HG02798 (cell line): ENCODE data around the gene FLOT2.
"Not testable (repeated sequence)": the region's sequence is repeated elsewhere in the genome, so short reads cannot be mapped to it uniquely, and the experiment has no call there.

Experiments used
- ATAC-seq: cut with Tn5 transposase; IDR thresholded peaks from one replicate; pipeline ENCODE4 v1.9.1; 2021; ENCODE audit warnings: mild to moderate bottlenecking; ENCODE audit not compliant: unreplicated experiment, poor library complexity

The FLOT2 gene

GRCh38 chr17:28878158-28878910, 19.2 kb downstream of the FLOT2 start:
- ATAC-seq, result no peak

GRCh38 chr17:28877150-28877711, 20.3 kb downstream of the FLOT2 start:
- ATAC-seq, result not testable (repeated sequence)

DNA sequence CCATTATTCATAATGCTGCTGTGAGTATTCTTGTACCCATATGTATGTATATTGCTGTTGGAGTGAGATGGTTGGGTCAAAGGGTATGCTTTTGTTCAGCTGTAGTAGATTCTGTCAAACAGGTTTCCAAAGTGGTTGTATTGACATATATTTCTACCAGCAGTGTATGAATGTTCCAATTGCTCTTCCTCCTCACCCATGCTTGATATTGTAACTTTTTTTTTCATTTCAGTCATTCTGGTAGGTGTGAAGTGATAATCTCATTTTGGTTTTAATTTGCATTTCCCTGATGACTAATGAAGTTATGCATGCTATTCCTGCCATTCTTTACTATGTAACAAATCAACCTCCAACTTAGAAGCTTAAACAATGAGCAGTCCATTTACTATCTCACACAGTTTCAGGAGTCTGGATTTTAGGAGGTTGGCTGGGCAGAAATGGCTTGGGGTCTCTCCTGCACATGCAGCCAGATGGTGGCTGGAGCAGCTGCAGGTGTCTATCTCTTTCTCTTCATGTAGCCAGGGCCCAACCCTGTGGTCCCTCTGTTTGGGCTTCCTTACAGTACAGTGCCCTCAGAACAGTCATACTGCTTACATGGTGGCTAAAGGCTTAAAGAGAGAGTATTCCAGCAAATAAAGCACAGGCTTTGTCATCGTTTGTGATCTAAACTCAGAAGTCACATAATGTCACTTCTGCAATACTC, 21.5 kb downstream of the FLOT2 start:
- no peak for ATAC-seq

- no peak for ATAC-seq
Observed at GRCh38 chr17:28874750-28875149, 22.8 kb downstream of the FLOT2 start.

- no peak for ATAC-seq
Observed at GRCh38 chr17:28873839-28874238, 23.7 kb downstream of the FLOT2 start.

DNA sequence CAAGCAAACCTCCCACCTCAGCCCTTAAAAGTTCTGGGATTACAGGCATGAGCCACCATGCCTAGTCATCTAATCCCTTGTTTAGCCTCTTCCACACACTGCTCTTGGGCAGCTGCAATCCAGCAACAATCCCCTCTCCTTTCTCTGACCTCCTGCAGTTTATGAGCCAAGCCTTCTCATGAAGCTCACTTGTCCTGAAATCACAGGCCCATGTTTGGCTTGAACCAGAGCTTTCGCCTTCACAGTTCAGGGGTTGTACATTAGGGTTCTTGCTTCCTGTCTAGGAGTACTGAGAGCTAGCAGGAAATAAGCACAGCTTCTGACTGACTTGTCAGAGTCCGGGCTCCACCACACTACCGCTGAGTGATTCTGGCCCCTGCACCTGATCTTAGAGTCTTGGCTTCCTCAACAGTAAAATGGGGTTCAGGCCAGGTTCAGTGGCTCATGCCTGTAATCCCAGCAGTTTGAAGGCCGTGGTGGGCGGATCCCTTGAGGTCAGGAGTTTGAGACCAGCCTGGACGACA, 26.4 kb downstream of the FLOT2 start:
- ATAC-seq, result peak; percentile 81

- ATAC-seq, result no peak
Observed at GRCh38 chr17:28867276-28867675, 30.3 kb downstream of the FLOT2 start.

- ATAC-seq, result no peak
Observed at GRCh38 chr17:28865946-28866752, 31.4 kb downstream of the FLOT2 start.

GRCh38 chr17:28864991-28865849, 32.3 kb downstream of the FLOT2 start:
- no peak for ATAC-seq

DNA sequence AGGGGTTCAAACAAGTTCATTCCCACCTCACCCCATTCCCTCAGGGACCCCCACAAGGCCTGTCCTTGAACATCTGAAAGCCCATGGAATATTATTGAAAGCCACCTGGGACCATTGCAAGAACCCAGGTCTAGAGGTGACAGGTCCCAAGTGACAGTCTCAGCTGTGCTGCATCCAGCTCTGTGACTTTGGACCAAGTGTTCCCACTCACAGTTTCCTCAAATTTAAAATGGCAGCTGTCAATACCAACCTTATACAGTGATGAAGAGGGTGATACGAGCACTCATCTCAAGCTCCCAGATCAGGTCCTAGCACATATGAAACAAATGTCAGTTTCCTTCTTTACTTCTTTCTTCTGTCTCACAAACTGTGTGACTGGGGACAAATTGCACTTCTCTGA, 33.6 kb downstream of the FLOT2 start:
- no peak for ATAC-seq

DNA sequence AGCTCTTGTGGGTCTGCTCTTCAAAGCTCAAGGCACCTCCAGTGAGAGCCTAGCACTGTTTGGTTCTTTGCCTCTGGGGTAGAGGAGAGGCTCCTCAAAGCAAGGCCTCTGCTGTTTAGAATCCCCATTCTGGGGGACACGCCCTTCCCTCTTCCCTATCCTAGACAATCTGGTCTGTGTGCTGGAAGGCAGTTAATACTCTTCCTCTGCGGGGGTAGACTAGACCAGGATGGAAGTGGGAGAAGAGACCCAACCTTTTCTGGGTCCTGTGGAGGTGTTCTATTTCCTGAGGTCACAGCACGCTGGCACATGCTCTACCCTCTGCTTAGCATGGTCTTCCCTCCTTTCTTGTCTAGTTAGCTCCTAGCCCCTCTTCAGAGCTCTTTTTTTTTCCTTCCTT, 35.0 kb downstream of the FLOT2 start:
- no peak for ATAC-seq

- no peak for ATAC-seq
Observed at GRCh38 chr17:28861393-28862203, 35.9 kb downstream of the FLOT2 start.

- ATAC-seq, result no peak
Observed at GRCh38 chr17:28860363-28860808, 37.1 kb downstream of the FLOT2 start.

DNA sequence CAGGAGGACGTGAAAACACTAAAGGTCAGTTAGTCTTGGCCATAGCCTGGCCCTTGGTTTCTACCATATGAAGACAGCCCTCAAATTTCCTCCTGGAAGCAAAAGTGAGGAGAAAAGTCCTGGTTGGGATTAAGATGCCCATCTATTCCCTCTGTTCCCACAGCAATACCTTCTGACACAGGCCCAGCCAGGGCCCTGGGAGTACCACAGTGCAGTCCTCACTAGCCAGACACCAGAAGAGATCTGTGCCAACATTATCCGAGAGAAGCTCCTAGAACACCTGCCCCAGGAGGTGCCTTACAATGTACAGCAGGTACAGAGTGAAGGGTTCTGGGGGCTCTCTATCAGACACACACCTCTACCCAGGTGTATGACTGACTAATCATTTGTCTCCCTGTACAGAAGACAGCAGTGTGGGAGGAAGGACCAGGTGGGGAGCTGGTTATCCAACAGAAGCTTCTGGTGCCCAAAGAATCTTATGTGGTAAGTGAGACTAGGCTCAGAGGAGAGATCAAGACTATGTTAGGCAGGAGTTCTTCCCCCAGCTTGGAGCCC, 38.7 kb downstream of the FLOT2 start:
- ATAC-seq, result no peak

DNA sequence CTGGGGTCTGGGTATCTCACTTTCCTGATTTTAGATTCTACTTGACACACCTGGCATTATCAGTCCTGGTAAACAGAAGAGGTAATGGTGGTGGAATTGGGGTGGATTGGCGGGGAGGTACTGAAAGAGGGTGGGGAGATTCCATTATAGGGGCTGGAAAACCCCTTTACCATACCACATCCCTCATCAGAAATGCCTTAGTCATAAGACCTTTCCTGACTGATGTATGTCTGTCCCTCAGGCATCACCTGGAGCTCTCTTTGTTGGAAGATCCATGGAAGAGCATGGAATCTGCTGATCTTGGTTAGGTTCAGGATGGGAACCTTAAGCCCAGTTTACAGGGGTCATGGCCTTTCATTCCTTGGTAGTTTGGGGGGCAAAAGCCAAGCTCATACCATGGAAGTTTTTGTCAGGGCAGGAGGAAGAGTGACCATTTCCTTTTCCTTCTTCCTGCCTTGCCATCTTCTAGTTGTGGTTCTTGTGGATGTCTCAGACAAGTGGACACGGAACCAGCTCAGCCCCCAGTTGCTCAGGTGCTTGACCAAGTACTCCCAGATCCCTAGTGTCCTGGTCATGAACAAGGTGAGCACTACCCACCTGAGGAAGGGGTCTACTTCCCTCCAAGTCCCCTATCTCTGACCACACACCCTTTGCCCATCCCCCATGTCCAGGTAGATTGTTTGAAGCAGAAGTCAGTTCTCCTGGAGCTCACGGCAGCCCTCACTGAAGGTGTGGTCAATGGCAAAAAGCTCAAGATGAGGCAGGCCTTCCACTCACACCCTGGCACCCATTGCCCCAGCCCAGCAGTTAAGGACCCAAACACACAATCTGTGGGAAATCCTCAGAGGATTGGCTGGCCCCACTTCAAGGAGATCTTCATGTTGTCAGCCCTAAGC, 39.4 kb downstream of the FLOT2 start:
- no peak for ATAC-seq

DNA sequence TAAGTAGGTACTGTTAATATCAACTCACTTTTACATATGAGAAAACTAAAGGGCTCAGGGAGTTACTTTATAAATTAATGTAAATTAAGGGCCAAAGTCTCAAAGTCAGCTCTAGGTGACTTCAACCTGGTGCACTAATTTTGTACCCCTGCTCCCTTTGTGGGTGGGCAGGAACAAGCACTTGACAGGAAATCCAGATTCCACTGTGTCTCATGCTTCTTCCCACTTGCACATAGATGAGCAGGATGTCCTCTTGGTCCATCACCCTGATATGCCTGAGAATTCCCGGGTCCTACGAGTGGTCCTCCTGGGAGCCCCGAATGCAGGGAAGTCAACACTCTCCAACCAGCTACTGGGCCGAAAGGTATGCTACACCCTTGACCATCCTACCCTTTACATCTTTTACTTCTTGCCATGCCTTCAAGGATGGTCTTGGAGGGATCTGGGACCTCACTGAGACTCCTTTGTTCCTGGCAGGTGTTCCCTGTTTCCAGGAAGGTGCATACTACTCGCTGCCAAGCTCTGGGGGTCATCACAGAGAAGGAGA, 41.4 kb downstream of the FLOT2 start:
- no peak for ATAC-seq

- ATAC-seq, result no peak
Observed at GRCh38 chr17:28855336-28855679, 42.2 kb downstream of the FLOT2 start.
